ENCODE results near the gene RIGI.

DNA sequence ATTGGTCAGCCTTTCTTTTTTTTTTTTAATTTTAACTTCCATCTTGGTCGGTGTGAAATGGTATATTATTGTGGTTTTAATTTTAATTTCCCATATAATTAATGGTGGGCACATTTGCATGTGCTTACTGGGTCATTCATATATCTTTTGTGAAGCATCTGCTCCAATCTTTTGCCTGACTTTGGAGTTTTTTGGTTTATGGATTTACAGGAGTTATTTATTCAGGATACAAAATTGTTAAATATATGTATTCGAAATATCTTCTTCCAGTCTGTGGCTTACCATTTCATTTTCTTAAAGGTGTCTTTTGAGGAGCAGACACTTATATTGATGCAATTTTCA lies 682 bp upstream of the RIGI start:
- TF ChIP-seq, protein P1, sequence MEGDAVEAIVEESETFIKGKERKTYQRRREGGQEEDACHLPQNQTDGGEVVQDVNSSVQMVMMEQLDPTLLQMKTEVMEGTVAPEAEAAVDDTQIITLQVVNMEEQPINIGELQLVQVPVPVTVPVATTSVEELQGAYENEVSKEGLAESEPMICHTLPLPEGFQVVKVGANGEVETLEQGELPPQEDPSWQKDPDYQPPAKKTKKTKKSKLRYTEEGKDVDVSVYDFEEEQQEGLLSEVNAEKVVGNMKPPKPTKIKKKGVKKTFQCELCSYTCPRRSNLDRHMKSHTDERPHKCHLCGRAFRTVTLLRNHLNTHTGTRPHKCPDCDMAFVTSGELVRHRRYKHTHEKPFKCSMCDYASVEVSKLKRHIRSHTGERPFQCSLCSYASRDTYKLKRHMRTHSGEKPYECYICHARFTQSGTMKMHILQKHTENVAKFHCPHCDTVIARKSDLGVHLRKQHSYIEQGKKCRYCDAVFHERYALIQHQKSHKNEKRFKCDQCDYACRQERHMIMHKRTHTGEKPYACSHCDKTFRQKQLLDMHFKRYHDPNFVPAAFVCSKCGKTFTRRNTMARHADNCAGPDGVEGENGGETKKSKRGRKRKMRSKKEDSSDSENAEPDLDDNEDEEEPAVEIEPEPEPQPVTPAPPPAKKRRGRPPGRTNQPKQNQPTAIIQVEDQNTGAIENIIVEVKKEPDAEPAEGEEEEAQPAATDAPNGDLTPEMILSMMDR (IDR thresholded peaks at IDR 0.05; ENCODE audit: borderline replicate concordance, extremely low read depth, low read length, poor library complexity, severe bottlenecking), result no peak
- TF ChIP-seq EZH2 (IDR thresholded peaks at IDR 0.05; ENCODE audit: borderline replicate concordance, low read depth, low read length, severe bottlenecking), result no peak

Data from DND-41 (cell line).